GM18907 (cell line): ENCODE measurements around the gene NR1H4.
"Not testable (repeated sequence)": the region's sequence is repeated elsewhere in the genome, so short reads cannot be mapped to it uniquely, and the experiment has no call there.

Experiments
- ATAC-seq: cut with Tn5 transposase; IDR thresholded peaks from one replicate; pipeline ENCODE4 v1.9.1; 2021; ENCODE audit warnings: mild to moderate bottlenecking, moderate library complexity; ENCODE audit not compliant: unreplicated experiment

The NR1H4 gene

DNA sequence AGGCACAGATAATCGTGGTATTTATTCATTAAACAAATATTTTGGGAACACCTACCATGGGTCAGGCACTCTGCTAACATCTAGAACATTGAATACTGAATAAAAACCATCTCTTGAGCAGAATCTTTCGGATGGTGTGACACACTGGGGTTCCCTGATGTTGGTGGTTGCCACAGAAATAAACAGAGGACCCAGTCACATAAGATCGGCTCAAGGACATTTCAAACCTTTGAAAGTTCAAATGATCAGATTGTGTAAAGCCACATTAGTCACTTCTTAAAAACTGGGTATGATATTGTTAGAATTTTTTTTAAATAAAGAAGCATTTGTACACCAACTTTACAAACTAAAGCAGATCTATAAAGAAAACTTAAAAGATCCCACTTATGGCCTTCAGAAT lies 39.0 kb downstream of the NR1H4 start:
- ATAC-seq: no peak

GRCh38 chr12:100515968-100516367 lies 42.3 kb downstream of the NR1H4 start:
- no peak for ATAC-seq

GRCh38 chr12:100518376-100518775 lies 44.7 kb downstream of the NR1H4 start:
- no peak for ATAC-seq

DNA sequence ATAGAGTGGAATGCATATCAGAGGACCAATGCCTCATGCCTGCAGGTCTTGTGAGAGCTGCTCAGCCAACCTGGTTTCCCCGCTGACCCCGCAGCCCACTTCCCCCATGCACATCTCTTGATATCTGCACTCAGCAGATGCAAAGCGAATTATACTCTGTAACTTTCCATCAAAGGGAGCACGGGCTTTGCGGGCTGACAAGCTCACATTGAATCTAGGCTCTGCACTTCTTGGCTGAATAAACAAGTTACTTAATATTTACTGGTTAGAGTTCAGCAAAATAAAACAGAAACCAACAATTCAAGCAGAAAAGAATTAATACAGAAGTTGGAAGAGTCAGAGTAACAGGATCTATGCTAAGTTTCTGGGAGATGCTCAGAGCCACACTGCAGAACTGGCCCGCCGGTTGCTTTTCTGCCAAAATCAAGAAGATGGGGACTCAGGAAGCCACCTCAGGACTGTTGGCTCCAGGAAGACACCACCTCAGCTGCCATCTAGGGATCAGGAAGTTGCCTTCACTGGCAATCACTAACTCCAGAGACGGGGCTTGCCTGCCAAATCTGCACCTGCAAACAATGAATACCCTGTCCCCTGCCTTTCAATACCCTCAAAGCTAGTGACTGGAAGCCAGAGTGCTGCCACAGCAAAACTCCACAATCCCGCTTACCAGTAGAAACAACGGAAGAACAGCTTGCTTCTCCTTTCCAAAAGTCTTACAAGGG lies 46.5 kb downstream of the NR1H4 start:
- ATAC-seq: no peak

DNA sequence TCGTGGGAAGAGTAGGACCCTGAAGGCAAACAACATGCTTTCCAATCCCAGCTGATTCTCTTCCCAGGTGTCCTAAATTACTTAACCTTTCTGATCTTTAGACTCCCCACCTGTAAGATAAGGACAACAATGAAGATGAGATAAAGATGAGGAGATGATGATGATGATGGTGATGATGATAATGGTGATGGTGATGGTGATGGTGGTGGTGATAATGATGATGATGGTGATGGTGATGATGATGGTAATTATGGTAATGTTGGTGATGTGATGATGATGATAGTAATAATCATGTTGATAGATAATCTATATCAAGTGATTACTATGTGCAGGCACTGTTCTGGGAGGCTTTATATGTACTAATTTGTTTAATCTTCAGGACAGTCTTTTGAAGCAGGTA lies 48.3 kb downstream of the NR1H4 start:
- ATAC-seq: no peak

- ATAC-seq: no peak
These were observed 54.4 kb downstream of the NR1H4 start for GRCh38 chr12:100528034-100528433.

GRCh38 chr12:100528471-100529127 lies 54.9 kb downstream of the NR1H4 start:
- ATAC-seq: no peak

- ATAC-seq: no peak
These were observed 56.2 kb downstream of the NR1H4 start for GRCh38 chr12:100529756-100530350.

GRCh38 chr12:100533376-100533775 lies 59.7 kb downstream of the NR1H4 start:
- no peak for ATAC-seq

- no peak for ATAC-seq
These were observed 61.1 kb downstream of the NR1H4 start for GRCh38 chr12:100534625-100535227.

DNA sequence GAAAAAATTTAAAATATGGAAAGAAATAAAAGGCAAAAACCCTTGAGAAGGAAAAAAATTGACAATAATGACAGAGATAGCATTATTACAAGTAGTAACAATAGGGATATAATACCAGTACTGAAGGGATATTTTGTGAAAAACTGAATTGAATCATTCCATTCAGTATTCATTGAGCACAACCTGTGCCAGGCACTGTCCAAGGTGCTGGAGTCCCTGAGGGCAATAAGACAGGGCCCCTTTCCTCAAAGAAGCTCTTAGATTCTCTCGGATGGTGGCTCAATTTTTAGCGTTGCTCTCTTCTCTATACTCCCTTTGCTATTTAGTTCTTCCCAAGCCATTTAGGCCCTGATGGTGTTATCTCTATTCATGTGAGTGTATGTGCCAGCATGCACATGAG lies 65.5 kb downstream of the NR1H4 start:
- no peak for ATAC-seq

DNA sequence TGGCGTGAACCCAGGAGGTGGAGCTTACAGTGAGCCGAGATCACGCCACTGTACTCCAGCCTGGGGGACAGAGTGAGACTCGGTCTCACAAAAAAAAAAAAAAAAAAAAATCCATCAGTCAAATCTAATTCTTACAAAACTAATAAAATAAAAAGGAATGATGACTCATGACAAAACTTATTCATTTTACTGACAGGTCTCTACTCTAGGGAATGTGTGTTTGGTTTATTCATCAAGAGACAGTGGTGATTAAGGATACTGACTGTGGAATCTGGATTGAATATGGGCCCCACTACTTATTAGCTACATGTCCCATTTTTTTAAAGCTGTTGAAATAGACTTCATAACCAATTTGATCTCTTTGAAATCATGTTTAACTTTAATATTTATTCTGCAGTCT lies 70.5 kb downstream of the NR1H4 start:
- no peak for ATAC-seq

DNA sequence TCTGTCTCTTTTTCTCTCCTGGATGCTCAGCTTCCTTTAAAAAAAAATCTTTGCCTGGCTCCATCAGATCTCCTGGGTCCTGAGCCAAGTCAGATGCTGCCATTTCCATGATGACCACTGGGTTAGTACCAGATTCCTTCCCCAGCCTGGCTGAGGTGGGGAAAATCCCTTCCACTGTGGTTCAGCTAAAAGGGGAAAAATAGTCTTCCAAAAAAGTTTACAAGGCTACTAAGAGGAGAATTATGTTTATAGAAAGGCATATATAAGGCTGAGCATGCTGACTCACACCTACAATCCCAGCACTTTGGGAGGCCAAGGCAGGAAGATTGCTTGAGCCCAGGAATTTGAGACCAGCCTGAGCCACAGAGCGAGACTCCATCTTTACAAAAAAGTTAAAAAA lies 71.4 kb downstream of the NR1H4 start:
- no peak for ATAC-seq

DNA sequence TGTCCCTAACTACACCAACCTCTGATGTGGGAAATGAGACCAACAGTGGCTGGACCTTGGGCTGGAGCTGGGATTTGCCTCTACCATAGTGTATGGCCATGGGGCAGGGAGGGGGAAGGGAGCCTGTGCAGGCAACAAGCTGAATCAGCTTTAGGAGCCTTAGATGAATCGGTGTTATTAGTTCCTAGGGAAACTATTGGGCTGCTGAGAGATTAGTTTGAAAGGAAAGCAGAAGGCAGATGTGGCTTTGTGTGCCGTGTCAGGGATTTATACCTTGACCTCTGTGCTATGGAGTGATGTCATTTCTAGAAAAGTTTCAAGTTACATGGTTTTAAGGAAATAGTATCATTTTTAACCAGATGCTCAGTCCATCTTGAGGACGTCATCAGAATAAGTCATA lies 80.3 kb downstream of the NR1H4 start:
- ATAC-seq: no peak

- no peak for ATAC-seq
These were observed 81.0 kb downstream of the NR1H4 start for GRCh38 chr12:100554608-100555077.

DNA sequence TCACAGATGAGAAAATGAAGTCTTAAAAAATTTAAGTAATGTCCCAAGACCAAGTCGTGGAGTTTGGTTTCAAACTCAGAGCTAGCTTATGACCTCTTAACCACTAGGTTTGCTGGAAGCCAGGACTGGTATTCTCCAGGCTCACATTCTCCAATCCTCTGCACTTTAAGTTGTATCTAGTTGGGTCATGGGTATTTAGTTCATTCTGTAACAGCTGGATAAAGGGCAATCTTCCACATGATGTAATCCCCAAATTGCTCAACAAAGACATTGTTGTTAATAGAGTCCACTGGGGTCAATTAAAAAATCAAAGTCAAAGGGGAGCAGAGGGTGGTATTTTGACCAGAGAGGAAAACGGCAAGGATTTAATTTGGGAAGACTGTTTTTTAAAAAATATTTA lies 82.1 kb downstream of the NR1H4 start:
- no peak for ATAC-seq

- ATAC-seq: no peak
These were observed 83.7 kb downstream of the NR1H4 start for GRCh38 chr12:100557357-100557756.

DNA sequence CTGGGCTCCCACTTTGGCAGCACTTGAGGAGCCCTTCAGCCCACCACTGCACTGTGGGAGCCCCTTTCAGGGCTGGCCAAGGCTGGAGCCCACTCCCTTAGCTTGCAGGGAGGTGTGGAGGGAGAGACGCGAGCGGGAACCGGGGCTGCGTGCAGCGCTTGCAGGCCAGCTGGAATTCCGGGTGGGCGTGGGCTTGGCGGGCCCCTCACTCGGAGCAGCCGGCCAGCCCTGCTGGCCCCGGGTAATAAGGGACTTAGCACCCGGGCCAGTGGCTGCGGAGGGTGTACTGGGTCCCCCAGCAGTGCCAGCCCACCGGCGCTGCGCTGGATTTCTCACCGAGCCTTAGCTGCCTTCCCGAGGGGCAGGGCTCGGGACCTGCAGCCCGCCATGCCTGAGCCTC lies 85.6 kb downstream of the NR1H4 start:
- not testable (repeated sequence) for ATAC-seq

DNA sequence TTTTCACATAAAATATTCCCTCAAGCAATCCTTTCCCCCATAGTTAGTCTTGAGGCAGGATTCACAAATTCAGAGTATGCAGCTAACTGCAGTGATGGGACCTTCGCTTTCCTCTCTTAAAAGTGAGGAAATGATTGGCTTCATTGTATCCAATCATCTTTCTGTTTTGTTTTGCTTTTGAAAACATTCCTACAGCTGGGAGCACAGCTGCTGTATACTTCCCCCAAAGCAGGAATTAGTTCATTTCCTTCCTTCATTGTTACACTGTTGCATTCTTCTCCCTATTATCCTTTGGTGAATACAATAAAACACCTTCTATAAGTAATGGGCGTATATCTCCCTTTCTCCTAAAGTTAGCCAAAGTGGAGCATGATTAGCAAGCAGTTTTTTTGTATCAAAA lies 90.4 kb downstream of the NR1H4 start:
- ATAC-seq: no peak

GRCh38 chr12:100564905-100565467 lies 91.3 kb downstream of the NR1H4 start:
- no peak for ATAC-seq

DNA sequence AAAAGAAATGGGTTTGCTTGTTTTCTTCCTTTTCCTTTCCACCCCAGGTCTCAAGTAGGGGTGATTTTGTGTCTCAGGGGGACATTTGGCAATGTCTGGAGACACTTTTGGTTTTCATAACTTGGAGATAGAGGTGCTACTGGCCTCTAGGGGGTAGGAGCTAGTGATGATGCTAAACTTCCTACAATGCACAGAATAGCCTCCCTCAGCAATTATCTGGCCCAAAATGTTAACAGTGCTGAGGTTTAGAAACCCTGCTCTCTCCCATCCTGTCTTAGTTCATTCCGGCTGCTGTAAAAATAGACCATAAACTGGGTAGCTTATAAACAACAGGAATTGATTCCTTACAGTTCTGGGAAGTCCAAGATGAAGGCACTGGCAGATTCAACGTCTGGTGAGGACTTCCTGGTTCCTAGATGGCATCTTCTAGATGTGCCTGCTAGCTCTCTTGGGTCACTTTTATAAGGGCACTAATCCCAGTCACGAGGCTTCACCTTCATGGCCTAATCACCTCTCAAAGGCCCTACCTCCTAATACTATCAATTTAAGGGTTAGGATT lies 92.4 kb downstream of the NR1H4 start:
- no peak for ATAC-seq
